Neural crest cell (in vitro differentiated cells): ENCODE results near the gene NTF4. TPM values are rescaled to one million over a fixed set of nuclear protein-coding genes. Genes with fewer than 3 reads are reported as not detected.
"Not testable (repeated sequence)": the region's sequence is repeated elsewhere in the genome, so short reads cannot be mapped to it uniquely, and the experiment has no call there.

Experiments
- DNase-seq: peaks from one replicate; pipeline ENCODE4 v3.0.0; 2021; ENCODE audit warnings: low read depth, mixed read lengths, low spot score
- H3K27ac Mint-ChIP-seq: one replicate; pipeline ENCODE4 v1.8.0; 2021; ENCODE audit warnings: mild to moderate bottlenecking, mixed read lengths; ENCODE audit not compliant: unreplicated experiment
- H3K27me3 Mint-ChIP-seq: 2 replicates; pipeline ENCODE4 v1.8.0; 2021; ENCODE audit warnings: low read depth, mild to moderate bottlenecking, mixed read lengths
- H3K36me3 Mint-ChIP-seq: 2 replicates; pipeline ENCODE4 v1.8.0; 2021; ENCODE audit warnings: low read depth, mild to moderate bottlenecking, mixed read lengths
- H3K4me1 Mint-ChIP-seq: 2 replicates; pipeline ENCODE4 v1.8.0; 2021; ENCODE audit warnings: mixed read lengths
- H3K4me3 Mint-ChIP-seq: one replicate; pipeline ENCODE4 v1.8.0; 2021; ENCODE audit warnings: mild to moderate bottlenecking, mixed read lengths
- H3K9me3 Mint-ChIP-seq: 2 replicates; pipeline ENCODE4 v1.8.0; 2021; ENCODE audit warnings: mixed read lengths
- CTCF ChIP-seq: fragments of 200-600 bp; sonication (generic); conservative IDR thresholded peaks from 2 replicates; pipeline ENCODE4 v1.5.0; 2021; ENCODE audit warnings: antibody characterized with exemption, mild to moderate bottlenecking
- total RNA-seq: library from RNA; stranded (reverse); gene quantifications from 2 replicates; pipeline ENCODE4 v1.2.1, GENCODE V29; 2021

NTF4 gene
- total RNA-seq, 1 donor from 2014 or later, result not detected

- H3K27ac Mint-ChIP-seq, H3K4me3 Mint-ChIP-seq, H3K36me3 Mint-ChIP-seq, DNase-seq, H3K9me3 Mint-ChIP-seq, H3K4me1 Mint-ChIP-seq: not testable (repeated sequence)
- peaks cover 33% of the 10 kb centered on the region for H3K27me3 Mint-ChIP-seq
Measured at GRCh38 chr19:49024233-49024632, 40.4 kb downstream of the NTF4 start, which contains the start of gene CGB3. Gene CGB3, minus strand, starts transcription at chr19:49024333. Its CDS starts 362 bp downstream, at chr19:49023971.

GRCh38 chr19:49022116-49022515, 42.5 kb downstream of the NTF4 start:
- Mint-ChIP-seq H3K4me3 (no peak overlapping the region), H3K9me3 (no peaks in the 10 kb centered on the region), H3K36me3 (no peaks in the 10 kb centered on the region), H3K27me3 (peaks cover 54% of the 10 kb centered on the region), H3K27ac (no peak overlapping the region), H3K4me1 (peaks cover 11% of the 10 kb centered on the region)
- DNase-seq, result no peak
- TF ChIP-seq CTCF, result no peak

- Mint-ChIP-seq H3K9me3 (no peaks in the 10 kb centered on the region), H3K36me3 (no peaks in the 10 kb centered on the region), H3K4me3 (peak overlapping the region; percentile 25), H3K27me3 (peaks cover 56% of the 10 kb centered on the region), H3K27ac (no peak overlapping the region), H3K4me1 (peaks cover 11% of the 10 kb centered on the region)
- no peak for TF ChIP-seq CTCF
- no peak for DNase-seq
Measured at GRCh38 chr19:49020931-49021895, 43.4 kb downstream of the NTF4 start.

- Mint-ChIP-seq H3K4me1 (peaks cover 11% of the 10 kb centered on the region), H3K27me3 (peaks cover 60% of the 10 kb centered on the region), H3K9me3 (no peaks in the 10 kb centered on the region), H3K36me3 (peaks cover 5% of the 10 kb centered on the region), H3K4me3 (peak overlapping the region; percentile 54), H3K27ac (no peak overlapping the region)
- TF ChIP-seq CTCF, result no peak
- no peak for DNase-seq
Measured at GRCh38 chr19:49020342-49020741, 44.3 kb downstream of the NTF4 start.

GRCh38 chr19:49019242-49019932, 45.2 kb downstream of the NTF4 start:
- peak; percentile 39 for DNase-seq
- Mint-ChIP-seq H3K27me3 (peaks cover 60% of the 10 kb centered on the region), H3K4me1 (peaks cover 11% of the 10 kb centered on the region), H3K36me3 (peaks cover 7% of the 10 kb centered on the region), H3K9me3 (no peaks in the 10 kb centered on the region), H3K27ac (no peak overlapping the region), H3K4me3 (peak overlapping the region; percentile 73)
- TF ChIP-seq CTCF, result peak; percentile 56

GRCh38 chr19:49018388-49019241, 46.0 kb downstream of the NTF4 start:
- not testable (repeated sequence) for H3K27ac Mint-ChIP-seq, H3K36me3 Mint-ChIP-seq, DNase-seq

More at GRCh38 chr19:49018388-49019241, 46.0 kb downstream of the NTF4 start:
- peaks cover 11% of the 10 kb centered on the region for H3K4me1 Mint-ChIP-seq
- peak overlapping the region; percentile 73 for H3K4me3 Mint-ChIP-seq
- not testable (repeated sequence) for H3K9me3 Mint-ChIP-seq
- peaks cover 60% of the 10 kb centered on the region for H3K27me3 Mint-ChIP-seq
